Left ventricle myocardium inferior (tissue), 1 donor: Measurements from ENCODE around the gene MGAT4C. TPM values are rescaled to one million over a fixed set of nuclear protein-coding genes. Genes with fewer than 3 reads are reported as not detected.

Experiments used
- DNase-seq: peaks from one replicate; pipeline ENCODE4 v3.0.0-alpha.2; 2020
- H3K27ac ChIP-seq: fragments of 200-600 bp; replicated peaks from 2 replicates; pipeline ENCODE4 v1.8.0; 2021
- H3K27me3 ChIP-seq: fragments of 200-600 bp; 2 replicates; pipeline ENCODE4 v1.8.0; 2021; ENCODE audit warnings: low read depth
- H3K36me3 ChIP-seq: fragments of 200-600 bp; 2 replicates; pipeline ENCODE4 v1.8.0; 2021
- H3K4me1 ChIP-seq: fragments of 200-600 bp; 2 replicates; pipeline ENCODE4 v1.8.0; 2021
- H3K4me3 ChIP-seq: fragments of 200-600 bp; 2 replicates; pipeline ENCODE4 v1.8.0; 2021; ENCODE audit warnings: mild to moderate bottlenecking, moderate library complexity
- H3K9me3 ChIP-seq: fragments of 200-600 bp; replicated peaks from 2 replicates; pipeline ENCODE4 v1.8.0; 2021
- intact Hi-C: fragments of 100-400 bp; cut with micrococcal nuclease; formaldehyde crosslinking; loops from one replicate; pipeline ENCODE4 v1.11.0; 2022
- total RNA-seq: library from RNA; stranded (reverse); fragmentation: NEBNext Ultra II Directional; extraction: Animal tissue kit (Norgen Biotek cat#: 25700); gene quantifications from one replicate; pipeline ENCODE4 v1.2.1, GENCODE V29; 2021
- TF ChIP-seq, protein P1 (sequence below): fragments of 200-600 bp; IDR thresholded peaks from 2 replicates; pipeline ENCODE4 v1.8.0; 2021; ENCODE audit warnings: antibody characterized with exemption, mild to moderate bottlenecking, borderline replicate concordance
- donor health status: DM: no; HTN: yes; CAD: no; lungs with severe emphysema.

MGAT4C gene
- total RNA-seq, 1 donor from 2014 or later: 5.4 TPM

DNA sequence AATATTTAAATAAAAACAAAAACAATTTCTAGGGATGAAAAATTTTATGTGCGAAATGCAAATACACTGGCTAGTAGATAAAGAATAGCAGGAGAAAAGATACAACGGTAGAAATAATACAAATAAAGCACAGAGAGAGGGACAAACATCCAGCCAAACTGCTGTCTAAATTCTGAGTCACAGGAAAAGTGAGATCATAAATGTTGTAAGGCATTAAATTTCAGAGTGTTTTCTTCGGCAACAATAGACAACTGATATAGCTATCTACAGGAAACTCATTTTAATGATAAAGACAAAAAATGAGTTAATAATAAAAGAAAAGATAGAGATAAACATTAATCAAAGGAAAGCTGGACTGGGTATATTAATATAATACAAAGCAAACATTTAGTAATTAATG is 259.9 kb downstream of the MGAT4C start:
- no peak for DNase-seq
- TF ChIP-seq, protein P1, sequence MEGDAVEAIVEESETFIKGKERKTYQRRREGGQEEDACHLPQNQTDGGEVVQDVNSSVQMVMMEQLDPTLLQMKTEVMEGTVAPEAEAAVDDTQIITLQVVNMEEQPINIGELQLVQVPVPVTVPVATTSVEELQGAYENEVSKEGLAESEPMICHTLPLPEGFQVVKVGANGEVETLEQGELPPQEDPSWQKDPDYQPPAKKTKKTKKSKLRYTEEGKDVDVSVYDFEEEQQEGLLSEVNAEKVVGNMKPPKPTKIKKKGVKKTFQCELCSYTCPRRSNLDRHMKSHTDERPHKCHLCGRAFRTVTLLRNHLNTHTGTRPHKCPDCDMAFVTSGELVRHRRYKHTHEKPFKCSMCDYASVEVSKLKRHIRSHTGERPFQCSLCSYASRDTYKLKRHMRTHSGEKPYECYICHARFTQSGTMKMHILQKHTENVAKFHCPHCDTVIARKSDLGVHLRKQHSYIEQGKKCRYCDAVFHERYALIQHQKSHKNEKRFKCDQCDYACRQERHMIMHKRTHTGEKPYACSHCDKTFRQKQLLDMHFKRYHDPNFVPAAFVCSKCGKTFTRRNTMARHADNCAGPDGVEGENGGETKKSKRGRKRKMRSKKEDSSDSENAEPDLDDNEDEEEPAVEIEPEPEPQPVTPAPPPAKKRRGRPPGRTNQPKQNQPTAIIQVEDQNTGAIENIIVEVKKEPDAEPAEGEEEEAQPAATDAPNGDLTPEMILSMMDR: no peak
- intact Hi-C loops: no loop called here
- peaks cover 39% of the 10 kb centered on the region for H3K9me3 ChIP-seq
- no peaks in the 10 kb centered on the region for H3K4me1 ChIP-seq
- H3K4me3 ChIP-seq: no peak overlapping the region
- H3K27ac ChIP-seq: no peak overlapping the region
- H3K36me3 ChIP-seq: no peaks in the 10 kb centered on the region
- H3K27me3 ChIP-seq: no peaks in the 10 kb centered on the region

DNA sequence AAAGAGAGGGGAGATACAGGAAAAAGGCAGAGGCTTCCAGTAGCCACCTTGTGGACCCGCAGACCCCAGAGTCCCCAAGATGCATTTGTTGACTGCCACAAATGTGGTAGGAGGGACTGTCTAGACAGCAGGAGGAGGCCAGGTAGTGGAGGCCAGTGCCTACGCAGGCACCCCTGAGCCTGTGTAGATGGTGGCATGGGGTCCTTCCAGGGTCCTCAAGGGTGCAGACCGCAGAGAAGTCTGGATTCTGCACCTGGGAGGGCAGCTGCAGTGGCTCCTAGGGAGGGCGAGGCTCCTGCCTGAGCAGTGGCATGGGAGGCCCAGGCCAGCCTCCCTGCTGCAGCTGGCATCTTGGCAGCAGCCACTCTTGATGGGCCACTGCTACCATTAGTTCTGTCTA is 262.4 kb downstream of the MGAT4C start:
- intact Hi-C loops: no loop called here
- Histone ChIP-seq H3K36me3 (no peaks in the 10 kb centered on the region), H3K4me1 (no peaks in the 10 kb centered on the region), H3K4me3 (no peak overlapping the region), H3K27ac (no peak overlapping the region), H3K9me3 (peaks cover 43% of the 10 kb centered on the region), H3K27me3 (no peaks in the 10 kb centered on the region)
- no peak for DNase-seq
- TF ChIP-seq, protein P1: no peak

DNA sequence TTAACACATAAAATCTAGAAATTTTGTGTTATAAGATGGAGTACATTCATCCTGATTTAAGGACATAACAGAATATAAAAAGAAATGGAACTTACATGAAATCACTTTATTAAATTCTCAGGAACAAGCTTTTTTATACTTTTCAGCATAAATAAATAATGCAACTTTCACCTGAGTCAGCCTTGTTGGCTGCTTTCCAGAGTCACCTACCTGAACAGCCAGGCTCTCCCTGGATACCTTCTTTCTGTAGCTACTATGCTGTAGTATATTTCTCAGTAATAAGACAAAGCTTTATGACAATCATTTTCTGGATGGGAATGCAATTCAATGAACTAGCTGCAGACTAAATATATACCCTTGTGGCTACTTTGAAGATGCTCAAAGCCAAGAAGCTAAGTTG is 270.2 kb downstream of the MGAT4C start:
- TF ChIP-seq, protein P1: no peak
- Histone ChIP-seq H3K4me1 (no peaks in the 10 kb centered on the region), H3K27me3 (no peaks in the 10 kb centered on the region), H3K9me3 (peaks cover 4% of the 10 kb centered on the region), H3K4me3 (no peak overlapping the region), H3K27ac (no peak overlapping the region), H3K36me3 (no peaks in the 10 kb centered on the region)
- intact Hi-C loops: no loop called here
- no peak for DNase-seq

DNA sequence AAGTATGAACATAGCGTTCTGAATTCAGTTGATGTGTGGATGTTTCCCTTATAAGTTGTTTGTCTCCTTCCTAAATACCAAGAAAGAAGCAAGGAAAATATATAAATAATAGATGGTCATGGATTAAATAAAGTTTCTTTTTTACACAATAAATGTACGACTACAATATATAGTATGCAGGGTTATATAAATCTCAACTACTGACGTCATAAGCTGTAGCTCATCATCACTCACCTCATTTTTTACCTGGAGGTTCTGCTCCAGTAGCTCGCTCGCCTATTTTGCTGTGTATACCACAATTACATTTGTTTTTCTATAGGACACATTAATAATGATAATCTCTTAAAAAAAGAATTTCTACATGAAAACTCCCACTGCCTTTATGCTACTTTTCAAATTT is 272.6 kb downstream of the MGAT4C start:
- no peak for DNase-seq
- no peaks in the 10 kb centered on the region for H3K4me1 ChIP-seq
- intact Hi-C loops: no loop called here
- H3K27me3 ChIP-seq: no peaks in the 10 kb centered on the region
- H3K36me3 ChIP-seq: no peaks in the 10 kb centered on the region
- TF ChIP-seq, protein P1: no peak
- H3K9me3 ChIP-seq: no peaks in the 10 kb centered on the region
- no peak overlapping the region for H3K27ac ChIP-seq
- no peak overlapping the region for H3K4me3 ChIP-seq

DNA sequence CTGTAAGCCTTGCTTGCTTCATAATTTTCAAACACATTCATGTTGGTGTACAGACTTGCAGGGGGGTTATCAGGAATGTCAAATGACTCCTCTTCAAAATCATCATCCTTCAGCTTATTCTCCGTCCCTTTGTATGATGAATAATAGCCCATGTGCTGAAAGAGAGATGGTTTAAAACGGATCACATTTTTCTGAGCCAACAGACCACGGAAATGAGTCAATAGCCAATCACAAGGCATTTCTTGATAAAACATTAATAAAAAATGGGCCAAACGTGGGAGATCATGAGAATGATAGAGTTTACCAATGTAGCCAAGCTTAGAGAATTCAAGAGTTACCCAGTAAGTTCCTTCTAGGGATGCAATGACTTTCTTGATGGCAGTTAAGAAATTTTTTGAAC is 276.6 kb downstream of the MGAT4C start:
- Histone ChIP-seq H3K27me3 (no peaks in the 10 kb centered on the region), H3K36me3 (no peaks in the 10 kb centered on the region), H3K27ac (no peak overlapping the region), H3K9me3 (no peaks in the 10 kb centered on the region), H3K4me1 (no peaks in the 10 kb centered on the region), H3K4me3 (no peak overlapping the region)
- TF ChIP-seq, protein P1: no peak
- no peak for DNase-seq
- intact Hi-C loops: no loop called here

DNA sequence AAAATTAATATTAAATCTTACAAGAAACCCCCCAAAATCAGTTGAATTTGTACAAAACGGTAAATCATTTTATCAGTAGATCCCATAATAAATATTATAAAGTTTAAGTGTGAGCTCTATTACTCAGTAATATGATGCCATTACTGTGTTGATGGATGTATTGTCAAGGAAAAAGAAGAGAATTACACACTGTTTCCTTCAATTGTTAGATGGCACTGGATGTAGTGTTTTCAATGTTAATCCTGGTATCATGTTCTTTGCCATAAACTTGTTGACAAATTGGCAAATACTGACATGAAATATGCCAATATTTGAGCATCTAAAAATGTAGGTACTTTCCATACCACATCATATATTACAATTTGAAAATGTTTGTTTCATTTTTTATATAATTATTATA is 280.5 kb downstream of the MGAT4C start:
- H3K27ac ChIP-seq: no peak overlapping the region
- H3K9me3 ChIP-seq: no peaks in the 10 kb centered on the region
- no peak overlapping the region for H3K4me3 ChIP-seq
- H3K36me3 ChIP-seq: no peaks in the 10 kb centered on the region
- no peaks in the 10 kb centered on the region for H3K4me1 ChIP-seq
- no peaks in the 10 kb centered on the region for H3K27me3 ChIP-seq
- intact Hi-C loops: no loop called here
- TF ChIP-seq, protein P1: no peak
- DNase-seq: no peak
